Measurements from ENCODE around the gene NDST4. TPM values are rescaled to one million over a fixed set of nuclear protein-coding genes. Genes with fewer than 3 reads are reported as not detected.

The NDST4 gene
- total and polyA plus RNA-seq, 5 donors = not detected

GRCh38 chr4:114783215-114783595, 330.2 kb downstream of the NDST4 start:
- WGBS = 40% methylated on average over 3 of the region's 3 CpGs
- no peak overlapping the region for H3K4me3 ChIP-seq (ENCODE audit: low read length)
- no peaks in the 10 kb centered on the region for H3K27me3 ChIP-seq (ENCODE audit: control insufficient read depth, insufficient read depth)
- intact Hi-C loops (cut with DNase I) = no loop called here
- ATAC-seq (no peak), DNase-seq (no peak)
- no peaks in the 10 kb centered on the region for H3K4me1 ChIP-seq (ENCODE audit: control insufficient read depth, insufficient read depth, low read length)
- no peaks in the 10 kb centered on the region for H3K9me3 ChIP-seq (ENCODE audit: control insufficient read depth, low read length)
- H3K27ac ChIP-seq (ENCODE audit: low read length) = no peak overlapping the region

DNA sequence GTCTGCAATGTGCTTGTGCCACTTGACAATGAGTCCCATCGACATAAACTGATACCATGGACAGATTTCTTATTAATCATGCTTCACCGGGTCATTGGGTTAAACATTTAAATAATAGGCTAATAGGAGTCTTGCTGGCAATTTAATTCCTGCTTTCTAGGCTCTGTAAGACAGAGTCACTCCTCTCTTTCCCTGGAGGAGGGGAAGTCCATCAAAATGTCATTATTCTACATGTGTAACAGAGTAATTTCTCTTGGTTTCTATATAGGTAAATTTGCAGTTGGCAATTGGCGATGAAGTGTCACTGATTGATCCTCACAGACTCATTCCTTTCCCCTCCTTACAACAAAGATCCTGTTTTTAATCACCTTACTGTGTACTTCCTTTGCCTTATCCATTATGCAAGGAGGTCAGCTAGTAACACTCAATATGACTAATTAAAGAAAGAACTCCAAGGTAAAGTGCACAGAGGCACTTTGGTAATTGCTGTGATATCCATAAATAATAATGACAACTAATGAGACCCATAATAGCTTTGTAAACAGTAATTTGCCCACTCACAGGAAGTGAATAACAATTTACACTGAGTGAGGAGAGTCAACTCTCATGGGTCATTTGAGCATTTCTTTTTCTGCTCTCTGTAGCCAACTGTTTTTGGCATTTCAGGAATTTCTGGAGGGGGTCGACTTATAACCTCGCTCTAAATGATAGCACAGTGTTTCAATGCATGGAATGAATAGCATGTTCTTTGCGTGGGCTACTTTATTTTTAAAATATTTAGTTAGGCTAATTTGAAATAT, 330.8 kb downstream of the NDST4 start:
- Histone ChIP-seq H3K27me3 (ENCODE audit: control insufficient read depth, insufficient read depth) (no peaks in the 10 kb centered on the region), H3K27ac (ENCODE audit: low read length) (no peak overlapping the region), H3K4me1 (ENCODE audit: control insufficient read depth, insufficient read depth, low read length) (no peaks in the 10 kb centered on the region), H3K9me3 (ENCODE audit: control insufficient read depth, low read length) (no peaks in the 10 kb centered on the region), H3K4me3 (ENCODE audit: low read length) (no peak overlapping the region)
- no peak for DNase-seq
- intact Hi-C loops (cut with DNase I) = no loop called here
- WGBS = 41% methylated on average over 6 of the region's 6 CpGs
- ATAC-seq = no peak

GRCh38 chr4:114780205-114780604, 333.2 kb downstream of the NDST4 start:
- Histone ChIP-seq H3K9me3 (ENCODE audit: control insufficient read depth, low read length) (no peaks in the 10 kb centered on the region), H3K27ac (ENCODE audit: low read length) (no peak overlapping the region), H3K4me1 (ENCODE audit: control insufficient read depth, insufficient read depth, low read length) (no peaks in the 10 kb centered on the region), H3K27me3 (ENCODE audit: control insufficient read depth, insufficient read depth) (no peaks in the 10 kb centered on the region), H3K4me3 (ENCODE audit: low read length) (no peak overlapping the region)
- intact Hi-C loops (cut with DNase I) = no loop called here
- WGBS = 65% methylated on average over 1 of the region's 1 CpG
- DNase-seq (no peak), ATAC-seq (no peak)
